Non-pigmented ciliary epithelial cell (primary cell): ENCODE results near the gene TAF3.

Experiments used
- DNase-seq: peaks from one replicate; pipeline ENCODE4 v3.0.0-alpha.2; 2010; ENCODE audit warnings: low read depth

Gene TAF3

DNA sequence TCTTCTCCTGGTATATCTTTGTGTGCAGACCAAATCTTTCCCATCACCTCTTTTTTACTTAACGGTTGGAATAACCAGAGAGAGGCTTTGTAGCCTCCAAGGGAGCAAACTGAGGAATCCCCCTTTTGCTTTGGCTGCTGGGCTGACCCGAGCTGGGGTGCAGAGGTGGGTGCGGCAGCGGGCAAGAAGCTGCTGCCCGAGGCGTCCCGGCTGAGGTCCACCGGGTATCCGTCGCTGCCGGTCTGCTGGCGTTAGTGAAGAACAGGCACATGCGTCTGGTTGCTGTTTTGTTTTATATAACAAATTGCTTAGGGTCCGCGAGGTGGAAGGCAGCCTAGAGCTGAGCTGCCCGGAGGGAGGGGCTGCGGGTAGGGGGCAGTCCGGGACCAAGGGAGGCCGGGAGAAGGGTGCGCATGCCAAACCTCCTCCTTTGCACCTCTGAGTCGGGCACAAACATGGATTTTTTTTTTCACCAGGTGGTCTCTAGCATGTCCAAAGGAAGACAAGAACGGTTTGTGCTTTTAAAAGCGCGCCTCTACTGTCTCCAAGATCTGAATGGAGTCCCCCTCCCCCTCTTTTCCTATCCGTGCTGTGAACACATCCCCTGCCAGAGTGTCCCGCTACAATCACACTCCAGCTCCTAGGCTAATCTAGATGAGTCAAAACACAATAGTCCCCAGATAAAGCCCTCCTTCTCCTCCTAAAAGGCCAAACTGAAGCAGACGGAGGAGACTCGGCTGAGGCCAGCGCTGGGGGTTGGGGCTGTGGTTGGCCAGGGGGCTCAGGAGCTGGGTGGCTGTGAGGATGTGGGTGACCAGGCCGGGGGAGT is 229.4 kb downstream of the TAF3 start:
- DNase-seq = no peak

DNA sequence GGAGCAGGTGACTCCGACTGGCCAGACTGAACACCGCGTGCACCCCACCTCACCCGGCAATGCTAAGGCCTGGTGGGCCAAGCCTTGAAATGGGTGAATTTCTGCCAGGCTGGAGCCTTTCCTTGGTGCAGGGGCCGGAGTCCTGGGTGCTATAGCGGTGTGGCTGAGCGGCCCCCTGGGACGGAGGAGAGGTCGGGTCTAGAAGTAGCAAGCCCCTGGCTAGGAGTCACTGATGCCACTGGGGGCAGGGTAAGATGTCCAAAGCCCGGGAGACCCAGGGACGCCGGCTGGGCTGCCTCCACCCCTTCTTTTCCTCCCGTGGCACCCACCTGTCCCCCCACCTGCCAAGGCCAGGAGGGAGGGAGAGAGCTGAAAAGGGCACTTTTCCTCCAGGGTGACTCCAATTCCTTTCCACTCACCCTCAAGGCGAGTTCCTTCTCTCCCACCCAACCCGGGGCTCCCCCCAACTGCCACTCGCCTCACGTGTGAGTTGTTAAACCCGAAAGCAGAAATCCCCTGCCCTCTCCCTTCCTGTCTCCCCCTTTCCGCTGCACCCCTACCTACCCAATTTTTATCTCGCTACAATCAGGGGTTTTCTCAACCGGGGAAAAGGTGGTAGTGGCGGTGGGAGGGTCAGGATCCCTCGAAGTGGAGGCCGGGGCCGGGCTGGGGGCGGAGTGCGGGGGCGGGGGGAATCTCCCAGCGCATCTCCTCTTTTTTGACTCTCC is 230.1 kb downstream of the TAF3 start:
- no peak for DNase-seq

DNA sequence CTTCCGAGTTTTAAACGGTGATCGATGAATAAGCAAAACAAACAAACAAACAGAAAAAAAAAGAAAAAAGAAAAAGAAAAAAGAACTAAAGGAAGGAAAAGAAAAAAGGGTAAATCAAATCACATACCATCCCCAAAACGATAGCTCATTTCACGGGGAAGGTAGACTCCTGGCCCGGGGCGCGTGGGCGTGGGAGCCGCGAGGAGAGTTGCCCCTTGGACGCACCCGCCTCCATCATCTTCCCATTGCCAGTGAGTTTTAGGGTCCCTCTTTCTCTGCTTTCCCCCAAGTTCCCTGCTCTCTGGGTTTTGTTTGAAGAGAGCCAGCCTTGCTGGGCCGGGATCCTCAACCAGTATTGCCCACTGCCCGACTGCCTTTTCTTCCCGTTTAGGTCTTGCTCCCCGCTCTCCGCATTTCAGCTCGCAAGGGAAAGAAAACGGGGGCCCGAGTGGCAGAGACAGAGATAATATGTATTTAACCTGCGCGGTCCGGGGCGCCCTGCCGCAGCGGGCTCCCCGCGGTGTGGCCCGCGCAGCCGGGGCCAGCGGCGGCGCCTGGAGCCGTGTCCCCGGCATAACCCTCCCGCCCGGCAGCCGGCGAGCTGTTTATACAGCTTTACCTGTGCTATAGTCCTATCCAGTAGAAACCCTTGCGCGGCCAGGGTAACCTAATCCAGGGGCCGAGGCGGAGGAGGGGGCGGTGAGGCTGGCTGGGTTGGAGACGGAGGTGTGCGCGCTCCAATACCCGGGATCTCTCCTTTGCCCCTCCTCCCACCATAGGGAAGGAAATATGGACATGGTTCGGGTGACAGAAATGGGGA is 230.9 kb downstream of the TAF3 start:
- no peak for DNase-seq

DNA sequence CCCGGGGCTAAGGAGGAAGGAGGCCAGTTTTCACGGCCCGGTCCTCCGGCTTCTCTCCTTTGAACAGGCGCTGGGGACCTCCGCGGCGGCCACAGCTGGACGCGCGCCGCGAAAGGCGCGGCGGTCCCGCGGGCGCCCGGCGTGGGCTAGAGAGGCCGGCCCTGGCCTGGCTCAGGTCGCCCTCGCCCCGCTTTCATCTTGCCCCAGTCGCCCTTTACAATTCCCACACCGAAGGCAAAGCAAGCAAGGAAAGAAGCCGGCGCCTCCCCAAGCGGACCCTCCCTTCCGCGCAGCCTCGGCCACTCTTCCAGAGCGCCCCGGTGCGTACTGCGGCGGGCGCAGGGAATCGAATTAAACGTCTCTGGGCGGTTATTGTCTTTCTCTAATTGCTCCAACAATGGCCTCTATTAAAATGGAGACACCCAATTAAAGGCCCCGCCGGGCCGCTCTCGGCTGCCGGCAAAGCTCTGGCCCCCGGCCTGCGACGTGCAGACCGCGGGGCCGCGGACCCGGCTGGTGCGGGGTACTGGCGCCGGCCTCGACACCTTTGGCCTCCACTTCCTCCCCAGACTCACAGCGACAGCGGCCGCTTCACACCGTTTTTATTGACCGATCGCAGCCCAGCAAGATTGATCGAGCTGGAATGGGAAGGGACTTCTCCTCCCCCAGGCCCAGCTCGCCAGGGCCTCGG is 231.7 kb downstream of the TAF3 start:
- no peak for DNase-seq

DNA sequence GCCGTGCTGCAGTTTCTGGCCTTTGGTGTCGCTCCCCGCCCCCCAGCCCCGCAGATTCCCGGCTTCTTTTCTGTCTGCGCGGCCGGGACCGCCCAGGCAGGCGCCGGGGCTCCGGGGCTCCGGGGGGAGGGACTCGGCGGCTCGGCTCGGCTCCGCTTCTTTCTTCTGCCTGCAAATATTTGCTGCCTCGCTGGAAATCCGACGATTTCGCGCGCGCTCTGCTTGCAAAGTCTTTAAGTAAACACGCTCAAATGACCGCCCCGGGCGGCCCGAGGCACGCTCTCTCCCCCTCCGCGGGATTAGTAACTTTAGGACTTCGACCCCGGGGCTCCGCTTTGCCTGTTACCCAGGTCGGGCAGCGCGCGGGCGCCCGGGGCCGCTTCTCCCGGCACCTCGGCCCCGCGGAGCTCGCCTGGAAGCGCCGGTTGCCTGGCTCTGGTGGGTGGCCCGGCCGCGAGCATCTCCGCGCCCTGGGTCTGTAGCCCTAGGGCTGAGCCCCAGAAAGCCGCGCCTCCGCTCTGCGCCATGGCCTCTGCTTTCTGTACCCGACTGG is 232.3 kb downstream of the TAF3 start:
- DNase-seq = no peak

DNA sequence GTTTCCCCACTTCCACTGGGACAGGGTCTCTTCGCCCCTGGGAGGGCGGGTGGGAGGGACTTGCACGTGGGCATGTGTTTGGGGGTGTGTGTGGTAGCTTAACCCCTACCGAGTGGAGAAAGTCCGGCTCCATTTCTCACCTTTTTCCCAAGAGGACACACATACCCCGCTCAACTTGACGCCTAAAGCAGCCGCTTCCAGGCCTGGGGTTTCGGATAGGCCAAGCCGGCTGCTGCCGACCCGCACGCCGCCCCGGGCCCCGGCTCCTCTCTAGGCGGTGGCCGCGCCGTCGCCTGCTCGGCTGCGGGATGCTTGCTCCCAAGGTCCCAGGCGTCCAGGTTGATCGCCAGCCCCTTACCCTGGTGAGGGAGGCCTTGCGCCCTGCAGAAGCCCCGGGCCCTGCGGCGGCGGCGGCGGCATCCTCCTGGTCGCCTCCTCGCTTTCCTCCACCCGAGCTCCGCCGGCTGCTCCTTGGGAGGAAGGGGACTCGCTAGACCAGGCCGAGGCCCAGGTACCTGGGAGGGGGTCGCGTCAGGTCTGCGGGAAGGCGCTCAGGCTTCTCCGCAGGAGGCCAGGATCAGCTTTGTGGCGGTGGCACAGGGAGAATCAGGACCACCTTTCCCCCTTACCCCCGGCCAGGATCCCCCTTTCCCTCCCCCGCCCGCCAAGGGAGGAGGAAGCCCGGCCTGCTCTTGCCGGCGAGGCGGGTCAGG is 233.0 kb downstream of the TAF3 start:
- DNase-seq = no peak

DNA sequence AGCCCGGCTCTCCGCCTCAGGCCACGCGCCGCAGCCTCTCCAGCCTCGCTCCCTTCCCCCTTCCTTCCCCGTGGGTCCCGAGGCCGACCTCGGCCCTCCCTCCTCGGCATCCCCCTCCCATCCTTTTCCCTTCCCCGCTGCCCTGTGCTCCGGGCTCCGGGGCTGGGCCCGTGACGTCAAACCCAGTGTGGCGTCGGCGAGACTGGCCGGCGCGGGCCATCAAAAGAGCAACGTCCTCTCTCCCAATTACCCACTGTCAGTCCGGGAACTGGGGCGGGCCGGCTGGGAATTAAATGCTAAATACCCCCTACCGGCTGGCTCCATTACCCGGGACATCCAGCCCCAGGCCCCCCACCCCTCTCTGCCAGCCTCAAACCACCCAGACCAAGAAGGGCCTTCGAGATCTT is 233.5 kb downstream of the TAF3 start:
- no peak for DNase-seq

DNA sequence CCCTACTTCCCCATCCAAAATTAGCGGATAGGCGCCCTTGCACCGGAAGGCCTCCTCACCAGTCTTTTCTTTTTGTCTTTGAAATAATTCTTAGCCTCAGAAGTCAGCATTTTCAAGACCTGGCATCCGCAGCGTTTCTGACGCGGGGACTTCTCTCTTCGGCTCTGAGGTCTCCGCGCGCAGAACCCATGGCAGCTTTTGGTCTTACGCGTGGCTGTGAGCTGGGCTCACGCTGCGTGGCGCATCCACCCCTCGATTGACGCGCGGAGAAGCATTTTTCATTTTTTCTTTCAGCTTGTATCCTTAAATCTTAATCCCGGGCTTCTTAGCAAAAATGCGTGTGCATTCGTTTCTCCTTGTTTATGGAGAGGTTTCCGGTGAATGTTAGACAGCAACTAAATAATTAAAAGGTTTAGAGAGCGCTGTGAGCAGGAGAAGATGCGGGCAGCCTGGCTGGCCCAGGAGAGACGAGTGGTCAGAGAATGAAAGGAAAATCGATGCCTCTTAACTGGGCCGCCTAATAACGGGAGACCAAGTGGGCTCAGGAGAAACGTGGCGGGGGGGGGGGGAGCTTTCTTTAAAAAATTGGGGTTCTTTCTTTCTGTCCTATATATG is 234.1 kb downstream of the TAF3 start:
- DNase-seq = no peak

DNA sequence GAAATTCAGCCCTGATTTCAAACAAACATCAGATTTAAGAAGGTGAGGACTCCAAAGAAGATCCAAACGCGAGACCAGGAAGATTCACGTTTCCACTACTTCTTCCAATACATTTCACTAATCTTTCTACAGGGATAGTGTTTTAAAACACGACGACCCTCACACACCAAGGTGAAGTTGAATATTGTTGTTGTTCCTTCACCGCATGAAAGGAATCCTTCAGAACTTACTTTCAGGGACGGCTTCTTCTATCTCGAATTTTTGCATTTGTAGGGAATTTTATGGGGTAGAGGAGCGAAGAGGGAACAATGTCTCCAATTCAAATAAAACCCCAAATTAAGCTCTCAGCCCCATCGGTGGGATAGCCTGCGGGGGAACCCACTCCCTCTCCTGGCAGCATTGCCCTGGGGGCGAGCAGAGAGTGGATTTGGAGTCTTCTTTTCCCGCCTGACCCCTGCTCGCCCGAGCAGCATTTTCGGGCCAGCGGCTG is 234.7 kb downstream of the TAF3 start:
- no peak for DNase-seq

DNA sequence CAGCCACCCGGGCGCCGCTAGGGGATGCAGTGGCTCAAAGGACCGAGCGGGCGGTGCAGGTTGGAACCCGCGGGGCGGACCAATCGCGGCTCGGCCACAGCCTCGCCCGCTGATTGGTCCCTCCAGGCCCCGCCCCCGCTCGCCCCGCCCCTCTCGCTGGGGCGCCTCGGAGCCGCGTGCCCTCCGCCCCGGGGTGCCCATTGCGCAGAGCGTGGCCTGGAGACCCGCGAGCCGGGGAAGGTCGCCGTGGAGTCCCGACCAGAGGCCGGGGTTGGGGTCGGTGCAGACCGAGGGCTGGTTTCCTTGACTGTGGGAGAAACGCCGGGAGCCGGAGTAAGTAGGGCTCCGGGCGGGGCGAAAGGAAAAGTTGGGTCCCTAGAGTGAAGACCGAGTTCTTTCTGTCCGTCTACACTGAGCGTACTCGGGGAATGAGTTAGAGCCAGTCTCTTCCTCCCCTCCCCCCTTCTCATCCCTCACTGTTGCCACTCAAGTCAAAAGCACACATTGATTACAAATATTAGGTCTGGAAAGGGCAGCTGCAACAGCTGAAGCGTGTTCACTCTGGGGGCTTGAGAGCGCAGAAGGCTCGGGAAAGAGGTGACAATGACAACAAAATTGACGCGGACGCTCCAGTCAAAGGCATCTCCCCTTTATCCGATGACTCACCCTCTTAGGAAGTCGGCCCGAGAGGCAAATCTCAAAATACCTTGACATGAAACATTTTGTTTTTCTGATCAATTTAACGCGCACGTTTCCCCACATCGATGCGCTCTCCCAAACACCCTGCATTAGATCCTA is 235.3 kb downstream of the TAF3 start:
- DNase-seq = no peak

DNA sequence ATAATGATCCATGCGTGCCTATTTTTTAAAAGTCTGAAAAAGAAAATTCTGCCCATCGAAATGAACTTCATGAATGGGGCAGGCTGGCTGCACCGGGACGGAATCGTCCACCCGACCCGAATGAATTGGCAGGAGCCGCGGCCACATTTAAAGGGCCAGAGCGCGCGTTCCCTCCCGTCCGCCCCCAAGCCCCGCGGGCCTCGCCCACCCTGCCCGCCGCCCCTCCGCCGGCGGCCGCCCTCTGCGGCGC is 235.9 kb downstream of the TAF3 start:
- DNase-seq = no peak

DNA sequence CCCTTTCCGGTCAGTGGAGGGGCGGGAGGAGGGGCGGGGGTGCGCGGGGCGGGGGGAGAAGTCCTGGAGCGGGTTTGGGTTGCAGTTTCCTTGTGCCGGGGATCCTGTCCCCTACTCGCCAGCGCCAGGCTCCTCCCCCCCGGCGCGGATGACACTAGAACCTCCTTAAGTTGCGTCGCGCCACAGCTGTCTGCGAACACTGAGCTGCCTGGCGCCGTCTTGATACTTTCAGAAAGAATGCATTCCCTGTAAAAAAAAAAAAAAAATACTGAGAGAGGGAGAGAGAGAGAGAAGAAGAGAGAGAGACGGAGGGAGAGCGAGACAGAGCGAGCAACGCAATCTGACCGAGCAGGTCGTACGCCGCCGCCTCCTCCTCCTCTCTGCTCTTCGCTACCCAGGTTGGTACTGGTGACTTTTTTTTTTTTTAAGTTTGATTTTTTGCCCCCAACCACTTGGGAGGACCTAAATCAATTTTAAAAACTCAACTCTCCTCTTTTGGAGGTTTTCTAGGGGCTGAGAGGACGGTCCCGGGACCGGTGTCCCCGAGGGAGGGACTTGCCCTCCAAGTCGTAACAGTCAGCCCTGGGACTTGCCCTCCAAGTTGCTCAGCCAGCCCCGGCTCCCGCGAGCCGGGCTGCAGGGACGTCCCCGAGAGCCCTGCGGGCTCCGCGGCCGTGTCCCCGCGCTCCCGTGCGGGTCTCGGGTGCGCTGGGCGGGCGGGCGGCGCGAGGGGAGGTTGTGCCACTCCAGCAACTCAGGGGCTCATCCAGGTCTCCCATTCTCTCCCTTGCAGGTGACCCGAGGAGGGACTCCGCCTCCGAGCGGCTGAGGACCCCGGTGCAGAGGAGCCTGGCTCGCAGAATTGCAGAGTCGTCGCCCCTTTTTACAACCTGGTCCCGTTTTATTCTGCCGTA is 236.4 kb downstream of the TAF3 start, which contains the start of gene GATA3:
TSS of gene GATA3 (plus strand) at position 195 of the 914 bp plus-strand sequence. CDS start 968 bp downstream, outside the sequence.
- no peak for DNase-seq

DNA sequence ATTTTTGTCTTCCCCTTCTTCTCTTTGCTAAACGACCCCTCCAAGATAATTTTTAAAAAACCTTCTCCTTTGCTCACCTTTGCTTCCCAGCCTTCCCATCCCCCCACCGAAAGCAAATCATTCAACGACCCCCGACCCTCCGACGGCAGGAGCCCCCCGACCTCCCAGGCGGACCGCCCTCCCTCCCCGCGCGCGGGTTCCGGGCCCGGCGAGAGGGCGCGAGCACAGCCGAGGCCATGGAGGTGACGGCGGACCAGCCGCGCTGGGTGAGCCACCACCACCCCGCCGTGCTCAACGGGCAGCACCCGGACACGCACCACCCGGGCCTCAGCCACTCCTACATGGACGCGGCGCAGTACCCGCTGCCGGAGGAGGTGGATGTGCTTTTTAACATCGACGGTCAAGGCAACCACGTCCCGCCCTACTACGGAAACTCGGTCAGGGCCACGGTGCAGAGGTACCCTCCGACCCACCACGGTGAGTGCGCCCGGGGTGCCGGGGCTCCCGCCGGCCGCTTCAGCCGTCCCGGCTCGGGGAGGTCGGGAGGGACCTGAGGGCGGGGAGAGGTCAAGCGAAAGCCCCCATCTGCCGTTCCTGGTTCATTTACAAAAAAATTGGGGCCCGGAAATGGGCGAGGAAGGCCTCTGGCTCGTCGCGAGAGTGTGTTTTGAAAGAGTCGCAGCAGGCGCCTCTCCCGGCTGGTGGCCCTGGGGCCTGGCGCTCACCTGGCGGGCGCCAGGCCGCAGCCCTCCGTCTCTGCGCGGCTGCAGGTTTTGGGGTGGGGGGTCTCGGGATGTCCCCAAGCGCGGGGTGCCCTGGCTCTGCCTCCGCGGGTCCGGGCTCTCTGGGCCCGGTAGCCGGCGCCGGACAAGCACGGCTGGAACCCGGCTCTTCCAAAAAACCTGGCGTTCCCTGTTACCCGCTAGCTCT is 237.4 kb downstream of the TAF3 start:
- DNase-seq = no peak

DNA sequence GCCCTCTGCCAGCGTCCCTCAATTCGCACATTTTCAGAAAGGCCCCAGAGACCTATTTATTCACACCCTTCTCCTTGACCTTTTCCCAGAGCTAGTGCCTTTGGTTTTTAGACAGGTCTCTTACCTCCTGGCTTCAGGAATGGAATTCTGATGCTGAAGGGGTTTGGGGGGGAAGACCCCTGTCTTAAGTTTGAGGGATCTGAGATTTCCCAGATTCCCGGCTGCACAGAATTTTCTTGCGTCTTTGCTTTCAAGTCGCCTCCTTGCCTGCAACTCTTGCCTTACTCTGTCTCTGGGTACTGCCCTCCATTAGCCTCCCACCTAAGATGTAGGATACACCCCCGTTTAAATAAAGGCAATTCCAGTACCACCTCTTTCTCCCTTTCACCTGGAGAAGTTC is 238.1 kb downstream of the TAF3 start:
- DNase-seq = no peak

DNA sequence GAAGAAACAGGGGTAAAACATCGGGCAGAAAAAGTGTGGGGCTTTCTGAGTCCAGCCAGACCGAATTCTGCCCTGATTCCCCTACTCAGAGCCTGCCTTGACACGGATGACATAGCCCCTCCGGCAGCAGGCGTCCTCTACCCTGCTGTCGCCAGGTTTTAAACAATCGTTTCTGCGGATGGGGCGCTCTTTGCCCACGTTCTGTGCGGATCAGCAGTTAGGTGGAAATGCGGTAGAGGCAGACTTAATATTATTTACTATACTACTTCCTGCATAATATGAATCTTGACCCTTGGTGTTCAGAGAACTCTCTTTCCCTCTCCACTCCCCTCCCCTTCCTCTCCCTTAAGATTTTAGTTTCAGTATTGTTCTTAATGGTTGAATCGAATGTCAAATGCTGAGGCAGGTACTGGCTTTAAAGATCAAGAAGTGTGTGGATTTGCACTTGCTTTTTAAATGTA is 238.6 kb downstream of the TAF3 start:
- DNase-seq = no peak

DNA sequence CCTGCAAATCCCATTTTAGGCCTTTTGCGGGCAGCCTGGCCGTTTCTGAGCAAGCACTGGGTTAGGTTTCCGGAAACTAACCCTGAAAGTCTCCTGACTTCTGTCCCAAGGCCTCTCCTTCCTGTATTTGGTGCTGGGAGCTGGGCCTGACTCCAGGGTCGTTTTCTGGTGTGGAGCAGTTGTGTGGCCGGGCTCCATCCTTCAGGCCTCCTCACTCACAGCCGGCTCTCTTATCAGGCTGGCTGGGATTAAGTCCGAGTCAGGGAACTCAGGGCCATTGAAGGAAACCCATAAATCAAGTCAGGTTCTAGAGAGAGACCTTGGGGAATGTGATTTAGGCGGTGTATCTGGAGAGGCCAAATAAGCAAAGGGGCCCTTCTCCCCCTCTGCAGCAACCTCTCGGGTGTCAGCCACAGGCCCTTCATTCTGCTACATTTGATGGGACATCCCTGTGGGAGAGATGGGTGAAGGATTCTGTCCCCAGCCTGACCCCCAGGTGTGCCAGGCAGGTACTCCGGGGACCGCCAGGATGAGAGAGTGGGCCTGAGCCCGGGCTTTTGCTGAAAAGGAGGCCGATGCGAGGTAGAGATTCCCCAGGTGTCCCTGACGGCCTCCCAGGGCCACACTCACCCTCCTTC is 239.4 kb downstream of the TAF3 start:
- DNase-seq = no peak
